Caco-2 (cell line): Measurements from ENCODE around the gene EPB41L4A. TPM values are rescaled to one million over a fixed set of nuclear protein-coding genes. Genes with fewer than 3 reads are reported as not detected.

Source experiments
- BruUV-seq: library from RNA; stranded (reverse); fragments of 400-500 nt; replicated peaks from 2 replicates; lab custom pipeline; 2021; lab: Mats Ljungman, UMichigan
- CTCF ChIA-PET: fragments of 300-600 bp; sonication (Branson Sonifier 250); formaldehyde crosslinking; loops from one replicate; lab custom pipeline; 2022; ENCODE audit warnings: antibody characterized with exemption; lab: Charles Lee
- POLR2A ChIA-PET: fragments of 300-600 bp; sonication (Branson Sonifier 250); formaldehyde crosslinking; loops from one replicate; lab custom pipeline; 2022; ENCODE audit warnings: antibody characterized with exemption; lab: Charles Lee
- DNase-seq, 2 experiments: peaks; one replicate each; pipeline versions ENCODE4 v3.0.0 to v3.0.0-alpha.2; 2020 to 2022
- H3K27me3 ChIP-seq: replicated peaks from 2 replicates; pipeline ENCODE4 v1.6.0; 2011; ENCODE audit warnings: low read length; ENCODE audit not compliant: control insufficient read depth, insufficient read depth
- H3K36me3 ChIP-seq: 2 replicates; pipeline ENCODE4 v1.5.1; 2011; ENCODE audit warnings: low read length; ENCODE audit not compliant: control insufficient read depth, insufficient read depth
- H3K4me1 ChIP-seq: fragments of 250-450 bp; sonication (Bioruptor Pico); 2 replicates; pipeline ENCODE4 v1.5.1; 2020; ENCODE audit warnings: mild to moderate bottlenecking
- H3K4me3 ChIP-seq: 2 replicates; pipeline ENCODE4 v1.5.1; 2011; ENCODE audit warnings: low read depth, mild to moderate bottlenecking, control low read depth, low read length
- H3K9me3 ChIP-seq: fragments of 250-450 bp; sonication (Bioruptor Pico); 2 replicates; pipeline ENCODE4 v1.5.1; 2020; ENCODE audit warnings: mild to moderate bottlenecking, moderate library complexity
- H3K27ac Mint-ChIP-seq: one replicate; pipeline ENCODE4 v1.8.0; 2022; ENCODE audit warnings: mixed read lengths; ENCODE audit not compliant: unreplicated experiment
- H3K27me3 Mint-ChIP-seq: one replicate; pipeline ENCODE4 v1.8.0; 2022; ENCODE audit warnings: mixed read lengths; ENCODE audit not compliant: insufficient read depth, unreplicated experiment
- H3K36me3 Mint-ChIP-seq: one replicate; pipeline ENCODE4 v1.8.0; 2022; ENCODE audit warnings: mild to moderate bottlenecking, mixed read lengths; ENCODE audit not compliant: insufficient read depth, unreplicated experiment
- H3K4me1 Mint-ChIP-seq: one replicate; pipeline ENCODE4 v1.8.0; 2022; ENCODE audit warnings: low read depth, mixed read lengths; ENCODE audit not compliant: unreplicated experiment
- H3K4me3 Mint-ChIP-seq: one replicate; pipeline ENCODE4 v1.8.0; 2022; ENCODE audit warnings: mild to moderate bottlenecking, moderate library complexity, mixed read lengths; ENCODE audit not compliant: unreplicated experiment
- H3K9me3 Mint-ChIP-seq: one replicate; pipeline ENCODE4 v1.8.0; 2022; ENCODE audit warnings: mixed read lengths; ENCODE audit not compliant: unreplicated experiment
- intact Hi-C: fragments of 100-400 bp; cut with micrococcal nuclease; formaldehyde crosslinking; loops from one replicate; pipeline ENCODE4 v1.10.0; 2022; ENCODE audit not compliant: unreplicated experiment
- total RNA-seq: library from RNA; stranded (reverse); gene quantifications from 2 replicates; pipeline ENCODE4 v1.2.3, GENCODE V29; 2022
- TF ChIP-seq, protein P1 (sequence below), 2 experiments: fragments of 200-600 bp in 1 of 2; IDR thresholded peaks; 1 replicate in 1 of 2; 2 replicates in 1 of 2; pipeline versions ENCODE4 v1.5.1 to v1.8.0; 2011 to 2022; ENCODE audit warnings: antibody characterized with exemption in 1 of 2, control low read depth in 1 of 2, inconsistent platforms in 1 of 2, low read depth in 1 of 2, low read length in 1 of 2, mild to moderate bottlenecking in 1 of 2, moderate library complexity in 1 of 2; ENCODE audit not compliant: insufficient read depth in 1 of 2, severe bottlenecking in 1 of 2, unreplicated experiment in 1 of 2

Gene EPB41L4A
- total RNA-seq, 1 experiment from 2014 or later = 1.4 TPM

DNA sequence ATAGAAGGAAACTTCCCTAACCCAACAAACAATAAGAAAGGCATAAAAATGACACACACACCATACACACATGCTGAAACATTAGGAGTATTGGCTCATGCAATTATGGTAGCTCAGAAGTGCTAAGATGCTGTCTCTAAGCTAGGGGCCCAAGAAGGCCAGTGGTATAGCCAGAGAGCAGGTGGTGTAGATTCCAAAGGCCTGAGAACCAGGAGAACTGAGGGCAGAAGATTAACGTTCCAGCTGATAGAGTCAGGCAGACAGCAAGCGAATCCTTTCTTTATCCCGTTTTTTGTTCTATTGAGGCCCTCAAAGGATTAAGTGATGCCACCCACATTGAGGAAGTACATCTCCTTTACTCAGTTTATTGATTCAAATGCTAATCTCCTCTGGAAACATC, 262.9 kb downstream of the EPB41L4A start:
- no TSS peak for BruUV-seq
- Mint-ChIP-seq H3K4me3 (no peak overlapping the region), H3K36me3 (peaks cover 11% of the 10 kb centered on the region), H3K9me3 (no peaks in the 10 kb centered on the region), H3K4me1 (peaks cover 6% of the 10 kb centered on the region), H3K27me3 (peaks cover 14% of the 10 kb centered on the region), H3K27ac (no peak overlapping the region)
- TF ChIP-seq, protein P1, sequence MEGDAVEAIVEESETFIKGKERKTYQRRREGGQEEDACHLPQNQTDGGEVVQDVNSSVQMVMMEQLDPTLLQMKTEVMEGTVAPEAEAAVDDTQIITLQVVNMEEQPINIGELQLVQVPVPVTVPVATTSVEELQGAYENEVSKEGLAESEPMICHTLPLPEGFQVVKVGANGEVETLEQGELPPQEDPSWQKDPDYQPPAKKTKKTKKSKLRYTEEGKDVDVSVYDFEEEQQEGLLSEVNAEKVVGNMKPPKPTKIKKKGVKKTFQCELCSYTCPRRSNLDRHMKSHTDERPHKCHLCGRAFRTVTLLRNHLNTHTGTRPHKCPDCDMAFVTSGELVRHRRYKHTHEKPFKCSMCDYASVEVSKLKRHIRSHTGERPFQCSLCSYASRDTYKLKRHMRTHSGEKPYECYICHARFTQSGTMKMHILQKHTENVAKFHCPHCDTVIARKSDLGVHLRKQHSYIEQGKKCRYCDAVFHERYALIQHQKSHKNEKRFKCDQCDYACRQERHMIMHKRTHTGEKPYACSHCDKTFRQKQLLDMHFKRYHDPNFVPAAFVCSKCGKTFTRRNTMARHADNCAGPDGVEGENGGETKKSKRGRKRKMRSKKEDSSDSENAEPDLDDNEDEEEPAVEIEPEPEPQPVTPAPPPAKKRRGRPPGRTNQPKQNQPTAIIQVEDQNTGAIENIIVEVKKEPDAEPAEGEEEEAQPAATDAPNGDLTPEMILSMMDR (IDR thresholded peaks at IDR 0.05; ENCODE audit: insufficient read depth in 1 of 2, low read depth in 1 of 2, low read length in 1 of 2, severe bottlenecking in 1 of 2, unreplicated experiment in 1 of 2) = no peak
- intact Hi-C loops = no loop called here
- CTCF ChIA-PET = no interaction called here
- POLR2A ChIA-PET = no interaction called here
- no peaks in the 10 kb centered on the region for H3K9me3 ChIP-seq
- H3K4me1 ChIP-seq = no peaks in the 10 kb centered on the region
- H3K27me3 ChIP-seq = no peaks in the 10 kb centered on the region
- H3K4me3 ChIP-seq = no peak overlapping the region
- no peak for DNase-seq
- no peaks in the 10 kb centered on the region for H3K36me3 ChIP-seq

DNA sequence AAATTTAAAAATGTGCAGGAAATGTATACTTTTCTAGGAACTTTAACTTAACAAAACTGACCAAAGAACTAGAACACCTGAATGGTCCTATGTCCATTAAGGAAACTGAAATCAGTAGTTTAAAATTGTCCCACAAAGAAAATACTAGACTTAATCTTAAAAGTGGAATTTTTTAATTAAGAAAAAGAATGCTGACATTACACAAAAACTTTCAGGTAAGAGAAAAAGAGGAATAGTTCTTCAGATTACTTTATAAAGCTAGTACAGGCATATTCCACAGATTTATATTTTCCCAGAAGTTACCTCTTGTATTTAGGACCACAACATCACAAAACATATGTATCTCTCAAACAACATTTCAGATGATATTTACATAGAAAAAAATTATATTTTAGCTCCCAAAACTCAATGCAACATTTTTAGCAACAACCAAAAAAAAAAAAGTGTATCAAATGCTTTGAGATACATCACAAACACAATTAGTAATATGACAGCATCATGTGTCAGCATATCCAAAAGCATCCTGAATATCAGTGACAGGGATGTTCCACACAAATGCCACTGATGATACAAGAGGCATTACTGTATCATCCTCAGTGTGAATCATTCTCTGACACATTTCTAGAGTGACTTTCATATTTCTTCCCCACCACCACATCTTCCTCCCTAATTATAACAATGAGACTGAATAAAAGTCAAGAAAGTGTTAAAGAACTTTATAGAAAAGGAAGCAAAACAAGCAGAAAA, 264.0 kb downstream of the EPB41L4A start:
- BruUV-seq = no TSS peak
- H3K4me3 Mint-ChIP-seq = no peak overlapping the region
- CTCF ChIA-PET = no interaction called here
- H3K9me3 Mint-ChIP-seq = no peaks in the 10 kb centered on the region
- Histone ChIP-seq H3K4me3 (no peak overlapping the region), H3K27me3 (no peaks in the 10 kb centered on the region), H3K36me3 (no peaks in the 10 kb centered on the region), H3K4me1 (no peaks in the 10 kb centered on the region), H3K9me3 (no peaks in the 10 kb centered on the region)
- DNase-seq = no peak
- H3K27ac Mint-ChIP-seq = no peak overlapping the region
- intact Hi-C loops = no loop called here
- TF ChIP-seq, protein P1 (IDR thresholded peaks at IDR 0.05; ENCODE audit: insufficient read depth in 1 of 2, low read depth in 1 of 2, low read length in 1 of 2, severe bottlenecking in 1 of 2, unreplicated experiment in 1 of 2) = no peak
- peaks cover under 1% of the 10 kb centered on the region for H3K36me3 Mint-ChIP-seq
- H3K27me3 Mint-ChIP-seq = peaks cover 10% of the 10 kb centered on the region
- H3K4me1 Mint-ChIP-seq = no peaks in the 10 kb centered on the region
- POLR2A ChIA-PET = no interaction called here

DNA sequence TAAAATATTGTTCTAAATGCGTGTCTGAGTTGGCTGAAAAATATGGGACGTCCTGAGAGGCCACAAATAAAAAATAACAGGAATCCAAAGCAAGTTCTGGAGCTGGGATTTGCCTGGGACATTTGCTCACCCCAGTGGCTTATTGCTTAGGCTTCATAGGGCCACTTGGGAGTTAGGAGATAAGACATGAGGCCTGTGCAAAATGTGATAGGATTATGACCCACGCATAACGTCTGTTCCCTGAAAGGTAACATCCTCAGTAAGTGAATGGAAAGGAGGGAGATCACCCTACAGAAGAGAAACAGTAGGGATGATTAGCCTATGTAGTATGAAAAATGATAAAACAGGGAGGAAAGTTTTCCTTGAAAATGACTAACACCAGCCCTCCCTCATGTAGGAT, 269.4 kb downstream of the EPB41L4A start:
- Mint-ChIP-seq H3K36me3 (no peaks in the 10 kb centered on the region), H3K27ac (no peak overlapping the region), H3K9me3 (no peaks in the 10 kb centered on the region), H3K4me3 (no peak overlapping the region), H3K27me3 (peaks cover 8% of the 10 kb centered on the region), H3K4me1 (no peaks in the 10 kb centered on the region)
- ChIA-PET POLR2A (no interaction called here), CTCF (no interaction called here)
- Histone ChIP-seq H3K4me3 (no peak overlapping the region), H3K4me1 (no peaks in the 10 kb centered on the region), H3K27me3 (no peaks in the 10 kb centered on the region), H3K9me3 (no peaks in the 10 kb centered on the region), H3K36me3 (no peaks in the 10 kb centered on the region)
- DNase-seq = no peak
- BruUV-seq = no TSS peak
- intact Hi-C loops = loop anchor here (5.0 to 10.0 kb wide), 3 partner anchors 392 to 875 kb away; partner anchors contain the start of gene NREP
- TF ChIP-seq, protein P1 (IDR thresholded peaks at IDR 0.05; ENCODE audit: insufficient read depth in 1 of 2, low read depth in 1 of 2, low read length in 1 of 2, severe bottlenecking in 1 of 2, unreplicated experiment in 1 of 2) = no peak
